ENCODE measurements around the gene SRSF3.
"Not testable (repeated sequence)": the region's sequence is repeated elsewhere in the genome, so short reads cannot be mapped to it uniquely, and the experiment has no call there.

SRSF3 gene

GRCh38 chr6:36576578-36576977, 17.6 kb upstream of the SRSF3 start:
- no peak for DNase-seq

GRCh38 chr6:36577301-36577700, 16.9 kb upstream of the SRSF3 start:
- no peak for DNase-seq

- DNase-seq: no peak
Observed at GRCh38 chr6:36578030-36578429, 16.1 kb upstream of the SRSF3 start.

GRCh38 chr6:36578431-36578830, 15.7 kb upstream of the SRSF3 start:
- DNase-seq: no peak

GRCh38 chr6:36580184-36580526, 14.0 kb upstream of the SRSF3 start:
- no peak for DNase-seq

GRCh38 chr6:36581716-36582115, 12.4 kb upstream of the SRSF3 start:
- no peak for DNase-seq

GRCh38 chr6:36586606-36587005, 7.6 kb upstream of the SRSF3 start:
- no peak for DNase-seq

- not testable (repeated sequence) for DNase-seq
Observed at GRCh38 chr6:36589025-36589400, 5.1 kb upstream of the SRSF3 start.

- no peak for DNase-seq
Observed at GRCh38 chr6:36590237-36590636, 3.9 kb upstream of the SRSF3 start.

GRCh38 chr6:36592221-36592655, 1.9 kb upstream of the SRSF3 start:
- no peak for DNase-seq

GRCh38 chr6:36593569-36594028, 563 bp upstream of the SRSF3 start:
- DNase-seq: peak; percentile 82

- DNase-seq: peak; percentile 59
Observed at GRCh38 chr6:36594816-36595643, 868 bp downstream of the SRSF3 start.

GRCh38 chr6:36596356-36596755, 2.2 kb downstream of the SRSF3 start:
- peak; percentile 55 for DNase-seq

GRCh38 chr6:36597775-36598174, 3.6 kb downstream of the SRSF3 start:
- no peak for DNase-seq

GRCh38 chr6:36598326-36598725, 4.2 kb downstream of the SRSF3 start:
- no peak for DNase-seq

- no peak for DNase-seq
Observed at GRCh38 chr6:36598739-36599318, 4.7 kb downstream of the SRSF3 start.

GRCh38 chr6:36599791-36600209, 5.6 kb downstream of the SRSF3 start:
- no peak for DNase-seq

- no peak for DNase-seq
Observed at GRCh38 chr6:36600564-36601146, 6.5 kb downstream of the SRSF3 start.

- DNase-seq: not testable (repeated sequence)
Observed at GRCh38 chr6:36601818-36602217, 7.7 kb downstream of the SRSF3 start.

- no peak for DNase-seq
Observed at GRCh38 chr6:36603222-36604089, 9.3 kb downstream of the SRSF3 start.

- no peak for DNase-seq
Observed at GRCh38 chr6:36604090-36605060, 10.2 kb downstream of the SRSF3 start.

GRCh38 chr6:36605143-36605542, 11.0 kb downstream of the SRSF3 start:
- DNase-seq: no peak
